ENCODE data around the gene COL23A1. TPM values are rescaled to one million over a fixed set of nuclear protein-coding genes. Genes with fewer than 3 reads are reported as not detected.

COL23A1 gene
- total and polyA plus RNA-seq, 2 experiments from 2014 or later, result 4.8 to 8.2 TPM

- TF ChIP-seq ETS1 (IDR thresholded peaks at IDR 0.05), result no peak
Observed at GRCh38 chr5:178267876-178268275, 322.3 kb downstream of the COL23A1 start (continued).

- no peak overlapping the region for H3K27ac ChIP-seq (ENCODE audit: low read depth)
- H3K4me3 ChIP-seq, result no peak overlapping the region
- no peaks in the 10 kb centered on the region for H3F3A ChIP-seq (replicated peaks; ENCODE audit: low read depth)
- no peaks in the 10 kb centered on the region; the same call in 1 of the 2 replicates for H3K9me2 ChIP-seq (ENCODE audit: insufficient read depth)
- no peak overlapping the region for H2AFZ ChIP-seq
- DNase-seq (ENCODE audit: low spot score) (no peak), ATAC-seq (no peak)
- no peaks in the 10 kb centered on the region for H3K36me3 ChIP-seq (ENCODE audit: insufficient read depth)
- H3K4me1 ChIP-seq (ENCODE audit: insufficient read depth), result no peaks in the 10 kb centered on the region
- H3K4me2 ChIP-seq, result no peak overlapping the region
- Mint-ChIP-seq H3K27ac (no peak overlapping the region), H3K27me3 (ENCODE audit: insufficient read depth, low read depth, poor library complexity) (peaks cover 12% of the 10 kb centered on the region), H3K4me1 (no peaks in the 10 kb centered on the region; the same call in 2 of the 3 replicates), H3K9me3 (0 out of 3 replicates have a peak, but pooled peaks cover 4% of the 10 kb centered on the region), H3K4me3 (no peak overlapping the region), H3K36me3 (ENCODE audit: low read depth) (peaks cover 3% of the 10 kb centered on the region; the same call in 1 of the 3 replicates)
- no peaks in the 10 kb centered on the region for H4K20me1 ChIP-seq (replicated peaks; ENCODE audit: insufficient read depth)
- H3K27me3 ChIP-seq (ENCODE audit: insufficient read depth), result no peaks in the 10 kb centered on the region
- H3K79me2 ChIP-seq (replicated peaks; ENCODE audit: insufficient read depth), result no peaks in the 10 kb centered on the region
- no peak for TF ChIP-seq EZH2 (IDR thresholded peaks at IDR 0.05; ENCODE audit: low read depth, unreplicated experiment)
- TF ChIP-seq NANOG (IDR thresholded peaks at IDR 0.05; ENCODE audit: borderline replicate concordance), result no peak
- no peak for TF ChIP-seq EZH2phosphoT487 (IDR thresholded peaks at IDR 0.05; ENCODE audit: unreplicated experiment)
- no peak for TF ChIP-seq STAT1 (IDR thresholded peaks at IDR 0.05; ENCODE audit: unreplicated experiment)
- no peak for TF ChIP-seq JUNB (IDR thresholded peaks at IDR 0.05; ENCODE audit: unreplicated experiment)
- TF ChIP-seq ZNF462 (CRISPR knock-in tag; IDR thresholded peaks at IDR 0.05), result no peak
- no peak for TF ChIP-seq ETS1 (IDR thresholded peaks at IDR 0.05)
- no peak for TF ChIP-seq REST (IDR thresholded peaks at IDR 0.05; ENCODE audit: unreplicated experiment)
- no peak for TF ChIP-seq CTCF (conservative IDR thresholded peaks at IDR 0.05; ENCODE audit: low read depth in 2 of 2)
- TF ChIP-seq ZNF331 (CRISPR knock-in tag; IDR thresholded peaks at IDR 0.05; ENCODE audit: low read depth), result no peak
- no peak for TF ChIP-seq CREB1 (CRISPR knock-in tag; IDR thresholded peaks at IDR 0.05; ENCODE audit: low read depth)
- TF ChIP-seq POLR2AphosphoS5 (IDR thresholded peaks at IDR 0.05; ENCODE audit: low read depth), result no peak
Observed at GRCh38 chr5:178267245-178267644, 322.9 kb downstream of the COL23A1 start.

Data from GM23338 (cell line).